Measurements from ENCODE around the gene TRUB1. TPM values are rescaled to one million over a fixed set of nuclear protein-coding genes. Genes with fewer than 3 reads are reported as not detected.

The TRUB1 gene
- total RNA-seq, 1 donor from 2014 or later = 34.6 TPM

- no peak for DNase-seq
Observed at GRCh38 chr10:114982989-114983388, 45.0 kb downstream of the TRUB1 start.

DNA sequence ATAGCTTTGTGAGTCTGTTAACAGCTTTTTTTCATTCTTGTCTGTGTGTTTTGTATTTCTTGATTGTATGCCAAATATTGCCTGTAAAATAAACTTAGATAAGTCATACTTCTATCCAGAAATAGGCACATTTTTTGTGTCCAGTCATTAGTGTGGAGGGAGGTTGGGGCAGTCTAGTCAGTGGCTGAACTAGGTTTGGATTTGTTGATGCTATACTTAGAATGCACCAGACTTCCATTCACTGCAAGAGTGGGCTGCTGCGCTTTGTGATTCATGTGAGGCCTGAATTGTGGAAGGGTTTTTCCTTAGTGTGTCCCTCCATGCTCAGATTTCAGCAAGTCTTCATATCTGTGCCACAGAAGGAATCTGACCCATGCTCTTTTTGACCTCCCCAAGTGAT lies 50.0 kb downstream of the TRUB1 start:
- no peak for DNase-seq

GRCh38 chr10:114990586-114990985 lies 52.6 kb downstream of the TRUB1 start:
- DNase-seq = no peak

DNA sequence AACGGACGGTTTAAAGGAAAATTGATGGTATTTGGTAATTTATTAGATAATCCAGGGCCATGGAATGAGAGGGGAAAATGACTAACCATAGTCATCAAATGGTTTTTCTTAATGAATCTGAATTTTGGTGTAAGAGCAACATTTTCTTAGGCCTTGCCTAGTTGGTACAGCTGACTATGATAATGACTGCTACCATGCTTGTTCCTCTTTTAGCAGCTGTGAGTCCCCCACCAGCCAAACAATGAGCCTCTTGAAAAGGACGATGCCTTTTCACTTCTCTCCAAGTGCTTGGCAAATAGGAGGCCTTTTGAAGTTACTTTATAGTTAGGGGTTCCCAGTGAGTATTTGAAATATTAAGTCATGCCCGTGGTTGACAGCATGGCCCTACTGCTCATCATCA lies 53.0 kb downstream of the TRUB1 start:
- DNase-seq = no peak

- DNase-seq = no peak
Observed at GRCh38 chr10:114992189-114992775, 54.3 kb downstream of the TRUB1 start.

DNA sequence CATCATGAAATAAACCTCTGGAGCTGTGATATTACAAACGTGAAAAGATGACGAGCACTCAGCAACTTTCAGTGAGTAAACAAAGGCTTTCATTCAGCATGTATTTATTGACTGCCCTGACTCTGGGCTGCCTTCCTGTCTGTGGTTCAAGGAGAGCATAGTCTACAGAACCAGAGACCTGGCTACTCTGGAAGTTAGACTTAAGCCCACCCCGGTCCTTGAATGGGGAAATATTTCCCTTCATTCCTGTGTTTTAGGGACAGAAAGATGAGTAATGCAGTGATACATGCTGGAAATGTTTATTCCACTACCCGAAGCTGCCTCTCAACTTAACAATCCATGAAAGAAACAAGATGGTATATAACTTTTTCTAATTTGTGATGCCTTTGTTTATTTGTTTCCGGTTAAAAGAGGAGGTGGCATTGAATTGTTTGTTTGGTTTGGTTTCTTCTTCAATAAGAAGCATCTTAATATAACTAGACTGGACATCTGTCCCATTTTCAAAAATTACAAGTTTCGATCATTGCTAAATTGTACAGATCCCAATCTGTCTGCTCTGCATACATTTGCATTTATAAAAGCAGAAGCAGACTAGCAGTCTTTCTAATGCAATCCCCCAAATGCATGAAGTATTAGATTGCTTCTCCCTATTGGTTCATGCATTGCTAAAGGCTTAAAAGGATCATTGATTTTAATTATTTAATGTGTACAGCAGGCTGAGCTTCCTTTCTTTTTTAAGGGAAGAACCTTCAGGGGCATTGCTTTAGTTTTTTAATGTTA lies 57.7 kb downstream of the TRUB1 start:
- no peak for DNase-seq

GRCh38 chr10:114996542-114996941 lies 58.5 kb downstream of the TRUB1 start:
- no peak for DNase-seq

- no peak for DNase-seq
Observed at GRCh38 chr10:114998993-114999392, 61.0 kb downstream of the TRUB1 start.

- no peak for DNase-seq
Observed at GRCh38 chr10:115001506-115002381, 63.7 kb downstream of the TRUB1 start.

DNA sequence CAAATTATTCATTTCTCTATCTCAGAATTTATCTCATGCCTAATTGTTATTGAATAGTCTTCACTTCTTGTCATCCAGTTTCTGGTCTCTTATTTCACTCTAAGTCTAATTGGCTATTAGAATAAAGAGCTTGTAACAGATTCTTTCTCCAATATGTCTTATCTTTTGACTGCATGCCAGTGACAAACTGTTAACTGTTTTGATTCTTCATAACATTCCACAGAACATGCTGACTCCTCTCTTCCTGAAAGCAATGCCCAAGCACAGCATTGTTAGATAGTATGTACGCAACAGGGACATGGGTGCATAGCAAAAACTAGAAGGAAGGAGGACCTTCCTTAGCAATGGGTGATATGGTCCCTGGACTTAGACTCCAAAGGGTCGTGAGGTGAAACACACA lies 65.4 kb downstream of the TRUB1 start:
- DNase-seq = no peak

DNA sequence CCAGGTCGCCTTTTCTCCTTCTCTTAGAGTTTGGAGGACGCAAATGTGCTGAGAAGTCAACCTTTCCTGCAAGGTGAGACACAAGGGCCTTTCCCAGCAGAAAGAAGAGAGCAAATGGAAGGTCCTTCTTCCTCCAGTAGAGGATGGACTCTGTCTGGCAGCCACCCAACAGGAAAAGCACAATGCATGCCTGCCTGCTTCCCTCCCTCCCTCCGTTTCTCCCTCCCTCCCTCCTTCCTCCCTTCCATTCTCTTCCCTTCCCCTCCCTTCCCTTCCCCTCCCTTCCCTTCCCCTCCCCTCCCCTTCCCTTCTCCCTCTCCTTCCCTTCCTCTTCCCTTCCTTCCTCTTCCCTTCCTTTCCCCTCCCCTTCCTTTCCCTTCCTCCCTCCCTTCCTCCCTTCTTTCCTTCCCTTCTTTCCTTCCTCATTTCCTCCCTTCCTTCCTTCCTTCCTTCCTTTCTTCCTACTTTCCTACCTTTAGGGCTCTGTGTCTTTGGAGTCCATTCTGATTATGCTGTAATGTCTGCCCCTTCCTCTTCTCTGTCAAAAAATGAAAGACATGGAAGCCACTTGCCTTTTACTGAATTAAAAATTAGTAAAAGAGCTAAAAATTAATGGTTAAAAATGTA lies 66.4 kb downstream of the TRUB1 start:
- DNase-seq = no peak

DNA sequence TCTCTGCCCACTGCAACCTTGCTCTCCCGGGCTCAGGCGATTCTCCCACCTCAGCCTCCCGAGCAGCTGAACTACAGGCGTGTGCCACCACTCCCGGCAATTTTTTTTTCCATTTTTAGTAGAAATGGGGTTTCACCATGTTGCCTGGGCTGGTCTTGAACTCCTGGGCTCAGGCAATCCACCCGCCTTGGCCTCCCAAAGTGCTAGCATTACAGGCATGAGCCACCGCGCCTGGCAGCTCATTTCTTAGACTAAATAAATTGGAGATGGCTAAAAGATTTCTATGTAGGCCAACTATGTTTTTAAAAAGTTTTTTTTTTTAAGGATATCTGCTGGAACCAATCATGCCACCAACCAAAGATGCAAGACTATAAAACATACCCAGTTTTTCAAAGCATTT lies 67.8 kb downstream of the TRUB1 start:
- DNase-seq = no peak

- DNase-seq = no peak
Observed at GRCh38 chr10:115018185-115018931, 80.4 kb downstream of the TRUB1 start.

DNA sequence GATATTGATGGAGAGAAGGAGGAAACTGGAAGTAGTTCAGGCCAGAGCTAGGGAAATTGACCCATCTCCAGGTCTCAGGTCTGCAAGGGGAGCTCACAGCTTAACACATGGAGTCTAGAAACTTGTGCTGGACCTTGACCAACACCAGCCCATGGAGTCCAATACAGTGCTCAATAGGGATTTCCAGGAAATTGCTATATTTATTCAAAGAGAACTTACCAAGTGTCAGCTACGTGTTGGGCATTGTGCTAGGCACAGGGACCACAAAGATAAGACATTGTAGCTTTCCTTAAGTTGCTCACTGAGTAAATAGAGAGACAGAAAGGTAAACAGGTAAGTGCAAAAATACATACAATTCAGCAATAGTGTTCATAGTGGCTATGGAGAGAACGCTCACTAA lies 82.5 kb downstream of the TRUB1 start:
- DNase-seq = no peak

GRCh38 chr10:115022733-115023132 lies 84.7 kb downstream of the TRUB1 start:
- DNase-seq = no peak

GRCh38 chr10:115023715-115024114 lies 85.7 kb downstream of the TRUB1 start:
- DNase-seq = peak; percentile 18

- no peak for DNase-seq
Observed at GRCh38 chr10:115024371-115024770, 86.4 kb downstream of the TRUB1 start.

GRCh38 chr10:115026056-115026745 lies 88.2 kb downstream of the TRUB1 start:
- peak; percentile 5 for DNase-seq

GRCh38 chr10:115026746-115027140 lies 88.7 kb downstream of the TRUB1 start:
- no peak for DNase-seq

Data from tongue (tissue), 2 donors.